Activated naive CD4-positive, alpha-beta T cell treated with anti-CD3 and anti-CD28 coated beads, Interleukin-2, amount 50 U/mL, for 16 hours (primary cell): ENCODE measurements around the gene LILRB3.
A peak's percentile ranks its signal among the peaks of the same experiment; 100 is the strongest.
"Not testable (repeated sequence)": the region's sequence is repeated elsewhere in the genome, so short reads cannot be mapped to it uniquely, and the experiment has no call there.

Experiments used
- DNase-seq: peaks from one replicate; pipeline ENCODE4 v3.0.0-alpha.2; 2020

LILRB3 gene

DNA sequence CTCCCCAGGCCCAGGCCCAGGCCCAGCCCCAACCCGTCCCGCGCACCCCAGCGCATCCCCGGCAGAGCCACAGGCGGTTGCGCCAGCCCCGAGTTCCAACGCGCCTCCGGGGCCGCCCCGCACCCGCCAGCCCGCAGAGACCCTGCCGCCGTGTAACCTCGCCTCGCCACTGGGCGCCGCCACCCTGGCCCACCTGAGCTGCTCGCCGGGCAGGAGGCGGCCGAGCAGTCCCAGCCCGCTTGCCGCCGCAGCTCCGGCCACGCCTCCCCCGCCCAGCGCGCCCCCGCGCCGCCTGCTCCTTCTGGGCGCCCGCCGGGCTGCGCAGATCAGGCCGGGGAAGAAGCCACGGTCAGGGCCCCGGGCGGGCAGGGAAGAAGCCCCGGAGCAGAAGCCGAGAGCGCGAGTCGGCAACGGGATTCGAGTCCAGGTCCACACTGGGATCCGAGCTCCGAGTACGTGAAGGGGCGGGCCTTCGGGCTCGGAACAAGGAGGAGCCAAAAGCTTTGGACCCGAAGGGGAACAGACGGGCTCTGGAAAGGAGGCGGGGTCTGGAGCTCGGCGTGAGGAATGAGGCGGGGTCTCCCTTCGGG is 33.6 kb downstream of the LILRB3 start, which contains the start of gene MBOAT7:
Gene MBOAT7 (minus strand): TSS at position 436 of the 590 bp plus-strand sequence. CDS start 1,072 bp downstream, outside the sequence.
- no peak for DNase-seq

GRCh38 chr19:54188215-54188871 is 34.5 kb downstream of the LILRB3 start:
- DNase-seq, result no peak

GRCh38 chr19:54186934-54187381 is 35.8 kb downstream of the LILRB3 start:
- no peak for DNase-seq

DNA sequence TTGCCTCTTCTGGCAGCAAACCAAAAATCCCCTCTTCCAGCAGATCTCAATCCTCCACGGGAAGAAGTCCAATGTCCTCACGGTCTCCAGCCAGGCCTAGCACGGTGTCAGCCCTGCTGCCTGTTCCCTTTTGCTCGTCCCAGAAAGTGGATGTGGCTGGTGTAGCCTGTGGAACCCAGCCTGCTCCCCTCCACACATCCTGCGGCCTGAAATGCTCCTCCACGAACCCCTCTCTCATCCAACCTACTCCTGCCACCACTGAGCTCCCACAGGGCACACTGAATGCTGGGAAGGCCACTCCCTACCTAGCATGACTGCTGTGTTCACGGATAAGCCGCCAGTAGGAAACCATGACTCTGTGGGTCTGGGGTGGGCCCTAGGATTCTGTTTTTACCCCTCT is 36.5 kb downstream of the LILRB3 start:
- DNase-seq, result no peak

GRCh38 chr19:54183431-54183830 is 39.4 kb downstream of the LILRB3 start:
- DNase-seq, result no peak

DNA sequence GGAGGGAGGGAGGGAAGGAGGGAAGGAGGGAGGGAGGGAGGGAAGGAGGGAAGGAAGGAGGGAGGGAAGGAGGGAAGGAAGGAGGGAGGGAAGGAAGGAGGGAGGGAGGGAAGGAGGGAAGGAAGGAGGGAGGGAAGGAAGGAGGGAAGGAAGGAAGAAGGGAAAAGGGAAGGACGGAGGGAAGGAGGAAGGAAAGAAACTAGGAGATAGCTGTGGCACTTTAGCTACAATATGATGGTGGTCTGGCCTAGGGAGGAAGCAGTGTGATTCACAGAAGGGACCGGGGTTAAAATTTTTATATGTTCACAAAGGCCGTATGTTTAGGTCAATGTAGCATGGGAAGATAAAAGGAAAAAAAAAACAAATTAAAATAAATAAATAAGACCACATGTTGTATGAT is 40.9 kb downstream of the LILRB3 start:
- not testable (repeated sequence) for DNase-seq

- no peak for DNase-seq
These were observed 42.1 kb downstream of the LILRB3 start for GRCh38 chr19:54180691-54181091.

GRCh38 chr19:54179921-54180461 is 42.8 kb downstream of the LILRB3 start:
- DNase-seq, result no peak

DNA sequence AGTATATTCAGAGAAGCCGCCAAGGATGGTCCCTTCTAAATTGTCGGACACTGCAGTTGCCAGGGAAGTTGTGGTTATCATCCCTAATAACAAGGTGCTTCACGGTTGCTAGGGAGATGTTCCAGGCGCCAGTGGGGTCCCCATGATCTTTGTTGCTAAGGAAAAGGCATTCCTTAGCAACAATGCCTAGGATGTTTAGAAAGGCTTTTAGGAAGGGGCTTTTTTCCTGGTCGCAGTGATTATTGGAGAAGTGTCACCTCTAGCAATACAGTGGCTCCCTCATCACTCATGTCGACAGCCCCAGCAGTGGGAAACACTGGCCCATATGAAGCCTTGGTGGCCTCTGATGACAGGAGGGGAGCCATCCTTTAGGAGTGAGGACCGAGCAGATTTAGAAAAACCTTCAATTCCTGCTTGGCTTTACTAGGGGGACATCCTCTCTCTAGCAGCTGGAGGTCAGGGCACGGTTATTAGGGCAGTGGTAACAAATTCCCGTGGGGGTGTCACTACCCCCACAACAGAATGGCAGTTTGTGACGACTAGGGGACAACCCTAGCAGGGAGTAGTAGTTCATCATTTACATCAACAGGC is 43.5 kb downstream of the LILRB3 start:
- DNase-seq, result no peak

DNA sequence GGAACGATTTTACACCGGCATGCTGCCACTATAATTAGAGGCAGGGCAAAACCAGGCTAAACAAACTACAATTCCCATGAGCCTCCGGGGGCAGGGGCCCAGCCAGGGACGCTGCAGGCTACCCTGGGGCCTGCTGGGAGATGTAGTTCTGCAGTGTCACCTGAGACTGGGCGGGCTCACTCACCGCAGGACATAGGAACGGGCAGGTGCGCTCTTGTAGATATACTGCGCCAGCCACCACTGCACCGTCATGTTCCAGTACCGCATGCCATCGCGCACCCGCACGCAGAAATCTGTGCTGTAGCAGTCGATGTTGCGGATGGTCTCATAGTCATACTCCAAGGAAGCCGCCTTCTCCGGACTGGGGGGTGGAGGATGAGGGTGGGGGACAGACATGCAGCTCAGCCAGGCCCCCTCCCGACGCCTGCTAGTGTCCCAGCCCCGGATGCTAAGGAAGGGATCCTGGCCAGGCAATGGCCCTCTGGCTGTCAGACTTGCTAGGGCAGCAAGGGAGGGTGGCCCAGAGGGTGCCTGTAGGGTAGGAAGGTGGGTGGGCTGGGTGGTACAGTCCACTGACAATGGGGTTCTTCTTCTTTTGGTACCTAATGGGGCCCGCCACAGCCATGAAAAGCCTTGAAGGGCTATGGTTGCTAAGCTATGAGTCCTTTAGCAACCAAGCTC is 44.1 kb downstream of the LILRB3 start:
- DNase-seq, result peak; percentile 35

DNA sequence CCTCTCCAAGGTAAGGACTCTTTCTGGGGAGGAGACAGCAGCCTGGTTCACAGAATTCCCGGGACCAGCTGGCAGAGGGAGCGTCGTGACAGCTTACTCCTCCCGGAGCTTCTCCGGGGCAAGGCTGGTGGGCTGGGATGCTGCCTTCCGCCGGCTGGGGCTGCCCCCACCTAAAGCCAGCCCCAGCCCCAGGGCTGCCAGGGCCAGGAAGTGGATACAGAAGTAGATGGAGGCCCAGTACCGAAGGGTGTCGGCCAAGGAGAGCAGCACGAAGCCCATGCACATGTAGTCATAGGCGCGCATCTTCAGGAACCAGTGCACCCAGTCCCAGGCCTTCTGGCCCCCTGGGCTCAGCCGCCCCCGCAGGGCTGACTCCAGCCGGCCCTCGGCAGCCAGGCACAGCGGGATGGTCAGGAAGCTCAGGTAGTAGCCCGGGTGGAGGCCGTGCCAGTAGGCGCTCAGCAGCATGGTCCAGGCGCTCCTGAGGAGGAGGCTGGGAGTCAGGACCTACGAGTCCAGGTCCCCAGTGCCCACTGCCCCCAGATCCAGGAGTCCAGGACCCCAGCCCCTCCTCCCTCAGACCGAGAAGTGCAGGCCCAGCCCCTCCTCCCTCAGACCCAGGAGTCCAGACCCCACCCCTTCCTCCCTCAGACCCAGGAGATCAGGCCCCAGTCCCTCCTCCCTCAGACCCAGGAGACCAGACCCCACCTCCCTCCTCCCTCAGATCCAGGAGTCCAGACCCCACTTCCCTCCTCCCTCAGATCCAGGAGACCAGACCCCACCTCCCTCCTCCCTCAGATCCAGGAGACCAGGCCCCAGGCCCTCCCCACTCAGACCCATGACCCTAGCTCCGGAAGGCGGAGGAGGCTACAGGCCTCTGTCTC is 48.6 kb downstream of the LILRB3 start:
- no peak for DNase-seq

- DNase-seq, result no peak
These were observed 49.5 kb downstream of the LILRB3 start for GRCh38 chr19:54173359-54173699.

DNA sequence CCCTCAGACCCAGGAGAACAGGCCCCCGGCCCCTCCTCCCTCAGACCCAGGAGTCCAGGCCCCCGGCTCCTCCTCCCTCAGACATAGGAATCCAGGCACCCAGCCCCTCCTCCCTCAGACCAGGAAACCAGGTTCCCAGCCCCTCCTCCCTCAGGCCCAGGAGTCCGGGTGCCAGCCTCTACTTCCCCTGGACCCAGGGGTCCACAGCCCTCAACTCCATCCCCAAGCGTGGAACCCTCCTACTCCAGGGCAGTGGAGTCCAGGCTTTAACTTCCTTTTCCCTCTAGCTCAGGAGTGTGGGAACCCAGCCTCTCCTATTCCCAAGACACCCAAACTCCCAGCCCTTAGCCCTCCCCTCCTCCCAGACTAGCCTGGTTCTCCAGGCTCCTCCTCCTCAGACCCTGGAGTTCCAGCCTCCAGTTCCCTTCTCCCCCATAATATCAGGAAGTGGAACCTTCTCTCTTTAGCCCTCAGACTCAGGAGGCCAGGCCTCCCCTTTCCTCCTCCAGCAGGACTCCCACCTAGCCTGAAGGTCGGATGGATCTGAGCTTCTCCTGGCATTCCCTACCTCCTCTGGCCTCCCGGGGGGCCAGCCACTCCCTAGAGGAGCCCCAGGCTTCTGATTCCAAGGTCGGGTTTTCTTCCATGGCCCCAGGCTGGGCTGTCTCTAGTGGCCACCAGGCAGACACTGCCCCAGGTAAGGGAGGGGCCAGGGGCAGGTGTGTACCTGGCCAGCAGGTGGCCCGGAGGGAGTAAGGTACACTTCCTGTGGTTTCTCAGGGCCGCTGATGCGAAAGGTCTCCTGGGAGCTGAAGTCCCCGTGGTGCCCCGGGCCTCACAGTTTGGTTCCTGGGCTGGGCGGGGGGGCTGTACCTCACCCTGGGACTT is 50.1 kb downstream of the LILRB3 start, which contains the start of gene TMC4:
Gene TMC4 (minus strand): TSS at position 690 of the 888 bp plus-strand sequence. CDS start 43 bp downstream, at position 647.
- DNase-seq, result no peak

GRCh38 chr19:54171736-54172431 is 50.9 kb downstream of the LILRB3 start:
- DNase-seq, result not testable (repeated sequence)

DNA sequence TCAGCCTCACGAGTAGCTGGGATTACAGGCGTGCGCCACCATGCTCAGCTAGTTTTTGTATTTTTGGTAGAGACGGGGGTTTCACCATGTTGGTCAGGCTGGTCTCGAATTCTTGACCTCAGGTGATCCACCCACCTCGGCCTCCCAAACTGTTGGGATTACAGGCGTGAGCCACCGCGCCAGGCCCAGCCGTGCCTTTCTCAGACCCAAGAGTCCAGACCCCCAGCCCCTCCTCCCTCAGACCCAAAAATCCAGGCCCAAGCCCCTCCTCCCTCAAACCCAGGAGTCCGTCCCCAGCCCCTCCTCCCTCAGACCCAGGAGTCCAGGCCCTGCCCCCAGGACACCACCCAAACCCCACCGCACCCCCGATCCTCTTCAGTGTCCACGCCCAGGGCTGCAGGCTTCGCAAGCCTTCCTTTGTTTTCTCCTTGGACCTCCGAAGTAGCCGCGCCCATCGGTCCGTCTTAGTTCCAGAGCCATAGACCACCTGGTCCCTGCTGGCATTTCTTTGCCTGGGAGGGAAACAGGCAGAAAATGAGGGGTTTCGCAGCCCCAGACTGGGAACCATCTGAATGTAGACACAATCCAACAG is 53.6 kb downstream of the LILRB3 start:
- no peak for DNase-seq

GRCh38 chr19:54168174-54168917 is 54.5 kb downstream of the LILRB3 start:
- peak; percentile 90 for DNase-seq
